K562 (cell line): ENCODE data around the gene MAN1B1. TPM values are rescaled to one million over a fixed set of nuclear protein-coding genes. Genes with fewer than 3 reads are reported as not detected.
A peak's percentile ranks its signal among the peaks of the same experiment; 100 is the strongest.
"Not testable (repeated sequence)": the region's sequence is repeated elsewhere in the genome, so short reads cannot be mapped to it uniquely, and the experiment has no call there.

Experiments
- ATAC-seq: fragments of 200-7000 bp; cut with Tn5 transposase; 3 replicates; pipeline ENCODE4 v1.9.1; 2020; ENCODE audit warnings: moderate library complexity
- BruUV-seq: library from RNA; stranded (reverse); fragments of 400-500 nt; replicated peaks from 2 replicates; lab custom pipeline; 2021; lab: Mats Ljungman, UMichigan
- CTCF ChIA-PET: fragments of 300-600 bp; formaldehyde crosslinking; extraction: SDS; loops from one replicate; lab custom pipeline; 2021; ENCODE audit warnings: low intra/inter-chr PET ratio; lab: Yijun Ruan, JAX
- POLR2A ChIA-PET: fragments of 300-600, 350-650 bp; sonication (Branson Sonifier 250); formaldehyde crosslinking; extraction: SDS; loops from one replicate; lab custom pipeline; 2021; ENCODE audit warnings: antibody characterized with exemption, inconsistent platforms; lab: Yijun Ruan, JAX
- DNase-seq, 4 experiments: peaks; one replicate each; pipeline versions ENCODE4 v3.0.0 to v3.0.0-alpha.2; 2011 to 2018; ENCODE audit warnings: low spot score in 3 of 4, mixed read lengths in 3 of 4; ENCODE audit errors: extremely low read depth in 1 of 4
- FAIRE-seq: peaks from 2 replicates; lab custom pipeline; 2011; peaks lifted over from hg19 to GRCh38; lab: Jason Lieb, UNC
- H2AFZ ChIP-seq: 2 replicates; pipeline ENCODE4 v1.6.0; 2011; ENCODE audit warnings: low read depth, low read length, control low read depth, inconsistent platforms
- H3K27ac ChIP-seq: fragments of 200-600 bp; 3 replicates; pipeline ENCODE4 v1.8.0; 2011; ENCODE audit warnings: low read depth, mild to moderate bottlenecking, control low read depth, inconsistent platforms, low read length, moderate library complexity, mixed read lengths; ENCODE audit errors: extremely low read depth
- H3K27me3 ChIP-seq, 2 experiments: fragments of 300-600 bp in 1 of 2; 2 replicates in 1 of 2; 3 replicates in 1 of 2; pipeline versions ENCODE4 v1.6.0 to v1.8.0; 2011; ENCODE audit warnings: inconsistent platforms in 2 of 2, low read length in 2 of 2, mild to moderate bottlenecking in 1 of 2, mixed read lengths in 1 of 2, moderate library complexity in 1 of 2; ENCODE audit not compliant: control insufficient read depth in 2 of 2, insufficient read depth in 2 of 2
- H3K36me3 ChIP-seq: fragments of 300-600 bp; 3 replicates; pipeline ENCODE4 v1.8.0; 2011; ENCODE audit warnings: mild to moderate bottlenecking, low read length, inconsistent platforms; ENCODE audit not compliant: control insufficient read depth, insufficient read depth
- H3K4me1 ChIP-seq, 2 experiments: fragments of 200-600 bp in 1 of 2; replicated peaks in 1 of 2; 2 replicates in 1 of 2; 3 replicates in 1 of 2; pipeline versions ENCODE4 v1.5.1 to v1.8.0; 2011; ENCODE audit warnings: inconsistent platforms in 2 of 2, low read length in 2 of 2, mild to moderate bottlenecking in 1 of 2, mixed read lengths in 1 of 2, moderate library complexity in 1 of 2; ENCODE audit not compliant: control insufficient read depth in 2 of 2, insufficient read depth in 2 of 2
- H3K4me2 ChIP-seq: 2 replicates; pipeline ENCODE4 v1.6.1; 2011; ENCODE audit warnings: low read length, control low read depth, inconsistent platforms, mixed read lengths; ENCODE audit not compliant: insufficient read depth
- H3K4me3 ChIP-seq: fragments of 200-600 bp; sonication (generic), shearing (Covaris generic); 2 replicates; pipeline ENCODE4 v1.5.1; 2016; ENCODE audit warnings: control low read depth, inconsistent platforms
- H3K79me2 ChIP-seq: fragments of 200-600 bp; 3 replicates; pipeline ENCODE4 v1.8.0; 2011; ENCODE audit warnings: low read length, inconsistent platforms; ENCODE audit not compliant: control insufficient read depth, insufficient read depth
- H3K9ac ChIP-seq, 2 experiments: 2 replicates each; pipeline versions ENCODE4 v1.6.0 to v1.6.1; 2011; ENCODE audit warnings: low read depth in 2 of 2, low read length in 2 of 2, control low read depth in 1 of 2, inconsistent platforms in 1 of 2, mild to moderate bottlenecking in 1 of 2, mixed read lengths in 1 of 2; ENCODE audit not compliant: insufficient read depth in 1 of 2
- H3K9me1 ChIP-seq: one replicate; pipeline ENCODE4 v1.6.0; 2011; ENCODE audit warnings: inconsistent platforms, mild to moderate bottlenecking, low read length, moderate library complexity; ENCODE audit not compliant: control insufficient read depth, insufficient read depth
- H3K9me3 ChIP-seq: replicated peaks from 2 replicates; pipeline ENCODE4 v1.5.1; 2011; ENCODE audit warnings: low read depth, low read length, inconsistent platforms; ENCODE audit not compliant: control insufficient read depth, insufficient read depth
- H4K20me1 ChIP-seq: replicated peaks from 2 replicates; pipeline ENCODE4 v1.6.1; 2011; ENCODE audit warnings: low read length, inconsistent platforms, mixed read lengths; ENCODE audit not compliant: control insufficient read depth, insufficient read depth
- CXXC5 ChIP-seq: fragments of 250-450 bp; sonication (Bioruptor Pico); IDR thresholded peaks from 2 replicates; pipeline ENCODE4 v1.8.0; 2022; ENCODE audit warnings: inconsistent platforms, mild to moderate bottlenecking, moderate library complexity
- NR2C2 ChIP-seq, 2 experiments: fragments of 200-800 bp in 1 of 2; sonication (Bioruptor generic) in 1 of 2; sonication (generic) in 1 of 2; formaldehyde crosslinking in 1 of 2; IDR thresholded peaks; 2 replicates each; pipeline versions ENCODE4 v1.6.1 to v1.8.0; 2016 to 2022; ENCODE audit warnings: mild to moderate bottlenecking in 1 of 2, missing compliant biosample characterization in 1 of 2, missing genetic modification characterization in 1 of 2, missing genetic modification reagents in 1 of 2
- RAD51 ChIP-seq: fragments of 450-650 bp; IDR thresholded peaks from 2 replicates; pipeline ENCODE4 v1.7.1; 2016; ENCODE audit warnings: low read depth, mild to moderate bottlenecking, borderline replicate concordance
- SRF ChIP-seq, 2 experiments: fragments of 250-450, 450-650 bp in 1 of 2; sonication (Bioruptor Pico) in 1 of 2; sonication (generic) in 1 of 2; formaldehyde crosslinking; IDR thresholded peaks; 2 replicates each; pipeline versions ENCODE4 v1.5.0 to v1.5.1; 2020 to 2022; ENCODE audit warnings: mild to moderate bottlenecking in 1 of 2, missing genetic modification reagents in 1 of 2
- WGBS: fragments of 100-300 bp; shearing (Covaris generic); methylation state at CpG from one replicate; pipeline ENCODE4 v1.1.6; 2016; ENCODE audit warnings: low coverage, mixed read lengths; ENCODE audit not compliant: insufficient coverage; ENCODE audit errors: missing lambda C conversion rate; 5-methylcytosine and 5-hydroxymethylcytosine counted together
- in situ Hi-C: fragments of 300-500 bp; cut with MboI; formaldehyde crosslinking; loops from 4 replicates; pipeline ENCODE4 v1.15.0; 2018; ENCODE audit warnings: inconsistent platforms, mixed read lengths
- intact Hi-C: fragments of 100-400 bp; cut with micrococcal nuclease; formaldehyde crosslinking; loops from 2 replicates; pipeline ENCODE4 v1.14.2; 2022
- polyA plus RNA-seq, 8 experiments: library from polyadenylated mRNA; depleted of rRNA in 4 of 8; stranded (reverse) in 5 of 8; unstranded in 3 of 8; fragments of >200 nt; fragmentation: Nextera tagmentation in 2 of 8; fragmentation: Illumina TruSeq in 1 of 8; extraction: Ambion mirVana in 2 of 8; extraction: Trizol in 1 of 8; gene quantifications; 2 replicates each; pipeline versions ENCODE4 v1.2.1 to v1.2.3, GENCODE V29; 2011 to 2014; ENCODE audit warnings: inconsistent platforms in 1 of 8, missing spikeins in 1 of 8
- total RNA-seq, 7 experiments: library from RNA; depleted of rRNA in 6 of 7; stranded (reverse); fragments of >200 nt in 6 of 7; fragmentation: Illumina TruSeq in 2 of 7; extraction: Trizol in 2 of 7; gene quantifications; 2 replicates each; pipeline versions ENCODE4 v1.2.1 to v1.2.3, GENCODE V29; 2011 to 2021; ENCODE audit warnings: low replicate concordance in 1 of 7
- TF ChIP-seq, protein P1 (sequence below): sonication (generic); formaldehyde crosslinking; IDR thresholded peaks from 2 replicates; pipeline ENCODE4 v1.5.0; 2020; ENCODE audit warnings: missing genetic modification reagents
- TF ChIP-seq, protein P2 (sequence below), 2 experiments: fragments of 450-650 bp; formaldehyde crosslinking in 1 of 2; IDR thresholded peaks; 2 replicates each; pipeline versions ENCODE4 v1.4.0 to v1.6.1; 2014 to 2020; ENCODE audit warnings: mild to moderate bottlenecking in 2 of 2, borderline replicate concordance in 1 of 2, low read depth in 1 of 2
- TF ChIP-seq, protein P3 (sequence below): fragments of 450-650 bp; formaldehyde crosslinking; IDR thresholded peaks from 2 replicates; pipeline ENCODE4 v1.4.0; 2020; ENCODE audit warnings: mild to moderate bottlenecking, mixed read lengths

The MAN1B1 gene
- total and polyA plus RNA-seq, 9 of the 15 experiments (the other 6 are each of a cell fraction or from before 2014, with no cell fraction given): 0.55 to 36.6 (median 27.3) TPM

DNA sequence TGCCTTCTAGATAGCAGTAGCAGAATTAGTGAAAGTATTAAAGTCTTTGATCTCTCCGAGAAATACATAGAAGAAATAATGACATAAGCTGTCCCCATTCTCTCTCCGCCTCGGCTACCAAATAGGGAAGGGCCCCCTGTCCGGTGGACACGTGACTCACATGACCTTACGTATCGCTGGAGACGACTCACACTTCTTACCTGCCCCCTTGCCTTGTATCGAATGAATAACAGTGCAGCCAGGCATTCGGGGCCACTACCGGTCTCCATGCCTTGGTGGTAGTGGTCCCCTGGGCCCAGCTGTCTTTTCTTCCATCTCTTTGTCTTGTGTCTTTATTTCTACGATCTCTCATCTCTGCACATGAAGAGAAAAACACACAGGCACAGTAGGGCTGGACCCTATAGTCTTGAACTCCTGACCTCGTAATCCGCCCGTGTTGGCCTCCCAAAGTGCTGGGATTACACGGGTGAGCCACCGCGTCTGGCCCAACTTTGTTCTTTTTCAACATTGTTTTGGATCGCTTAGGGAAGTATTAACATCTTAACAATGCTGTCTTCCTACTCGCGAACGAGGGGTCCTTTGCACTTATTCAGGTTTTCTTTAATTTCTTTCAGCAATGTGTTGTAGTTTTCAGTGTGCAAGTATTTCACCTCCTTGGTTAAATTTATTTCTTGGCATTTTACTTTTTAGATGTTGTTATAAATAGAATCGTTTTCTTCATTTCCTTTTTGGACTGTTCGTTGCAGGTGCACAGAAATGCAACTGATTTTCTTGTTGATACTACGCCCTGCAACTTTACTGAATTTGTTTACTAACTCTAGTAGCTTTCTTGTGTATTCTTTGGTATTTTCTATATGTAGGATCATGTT is 35.4 kb downstream of the MAN1B1 start:
- Histone ChIP-seq H3K4me1 (peaks cover 16 to 25% of the 10 kb centered on the region in 2 experiments), H3K27ac (peak overlapping the region; percentile 27; the same call in 1 of the 3 replicates), H2AFZ (peak overlapping the region; percentile 72; the same call in 1 of the 2 replicates), H3K79me2 (peaks cover 10% of the 10 kb centered on the region), H3K4me2 (peak overlapping the region; percentile 64)
- H4K20me1 ChIP-seq; BruUV-seq; H3K9ac ChIP-seq; H3K36me3 ChIP-seq; intact Hi-C loops; in situ Hi-C loops; H3K9me1 ChIP-seq; DNase-seq; H3K27me3 ChIP-seq; H3K4me3 ChIP-seq; FAIRE-seq; H3K9me3 ChIP-seq; TF ChIP-seq NR2C2 (CRISPR knock-in tag; IDR thresholded peaks at IDR 0.05): not testable (repeated sequence)
- 27% methylated on average over 23 of the region's 25 CpGs for WGBS
- POLR2A ChIA-PET: interaction anchor here (1.5 kb wide), 1 partner anchor 32 kb away, joined by 4 read pairs; no protein-coding TSS in a partner anchor
- ATAC-seq: peak; percentile 69
- CTCF ChIA-PET: interaction anchor here (2.0 kb wide), 1 partner anchor 115 kb away, joined by 4 read pairs; no protein-coding TSS in a partner anchor
- peak; percentile 78 for TF ChIP-seq RAD51
- peak in 1 of 2 experiments; percentile 47; a peak in 1 of 4 replicates for TF ChIP-seq SRF (CRISPR knock-in tag; IDR thresholded peaks at IDR 0.05)
- TF ChIP-seq, protein P1, sequence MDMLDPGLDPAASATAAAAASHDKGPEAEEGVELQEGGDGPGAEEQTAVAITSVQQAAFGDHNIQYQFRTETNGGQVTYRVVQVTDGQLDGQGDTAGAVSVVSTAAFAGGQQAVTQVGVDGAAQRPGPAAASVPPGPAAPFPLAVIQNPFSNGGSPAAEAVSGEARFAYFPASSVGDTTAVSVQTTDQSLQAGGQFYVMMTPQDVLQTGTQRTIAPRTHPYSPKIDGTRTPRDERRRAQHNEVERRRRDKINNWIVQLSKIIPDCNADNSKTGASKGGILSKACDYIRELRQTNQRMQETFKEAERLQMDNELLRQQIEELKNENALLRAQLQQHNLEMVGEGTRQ (CRISPR knock-in tag): peak; percentile 78
- peak; percentile 12; the same call in 1 of the 2 replicates for TF ChIP-seq NR2C2 (tag; IDR thresholded peaks at IDR 0.05)
- TF ChIP-seq, protein P2, sequence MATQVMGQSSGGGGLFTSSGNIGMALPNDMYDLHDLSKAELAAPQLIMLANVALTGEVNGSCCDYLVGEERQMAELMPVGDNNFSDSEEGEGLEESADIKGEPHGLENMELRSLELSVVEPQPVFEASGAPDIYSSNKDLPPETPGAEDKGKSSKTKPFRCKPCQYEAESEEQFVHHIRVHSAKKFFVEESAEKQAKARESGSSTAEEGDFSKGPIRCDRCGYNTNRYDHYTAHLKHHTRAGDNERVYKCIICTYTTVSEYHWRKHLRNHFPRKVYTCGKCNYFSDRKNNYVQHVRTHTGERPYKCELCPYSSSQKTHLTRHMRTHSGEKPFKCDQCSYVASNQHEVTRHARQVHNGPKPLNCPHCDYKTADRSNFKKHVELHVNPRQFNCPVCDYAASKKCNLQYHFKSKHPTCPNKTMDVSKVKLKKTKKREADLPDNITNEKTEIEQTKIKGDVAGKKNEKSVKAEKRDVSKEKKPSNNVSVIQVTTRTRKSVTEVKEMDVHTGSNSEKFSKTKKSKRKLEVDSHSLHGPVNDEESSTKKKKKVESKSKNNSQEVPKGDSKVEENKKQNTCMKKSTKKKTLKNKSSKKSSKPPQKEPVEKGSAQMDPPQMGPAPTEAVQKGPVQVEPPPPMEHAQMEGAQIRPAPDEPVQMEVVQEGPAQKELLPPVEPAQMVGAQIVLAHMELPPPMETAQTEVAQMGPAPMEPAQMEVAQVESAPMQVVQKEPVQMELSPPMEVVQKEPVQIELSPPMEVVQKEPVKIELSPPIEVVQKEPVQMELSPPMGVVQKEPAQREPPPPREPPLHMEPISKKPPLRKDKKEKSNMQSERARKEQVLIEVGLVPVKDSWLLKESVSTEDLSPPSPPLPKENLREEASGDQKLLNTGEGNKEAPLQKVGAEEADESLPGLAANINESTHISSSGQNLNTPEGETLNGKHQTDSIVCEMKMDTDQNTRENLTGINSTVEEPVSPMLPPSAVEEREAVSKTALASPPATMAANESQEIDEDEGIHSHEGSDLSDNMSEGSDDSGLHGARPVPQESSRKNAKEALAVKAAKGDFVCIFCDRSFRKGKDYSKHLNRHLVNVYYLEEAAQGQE (IDR thresholded peaks at IDR 0.05; ENCODE audit: borderline replicate concordance): peak; percentile 1; the same call in 1 of the 2 replicates
- TF ChIP-seq, protein P2 (CRISPR knock-in tag; IDR thresholded peaks at IDR 0.05; ENCODE audit: low read depth): not testable (repeated sequence)
- TF ChIP-seq, protein P3, sequence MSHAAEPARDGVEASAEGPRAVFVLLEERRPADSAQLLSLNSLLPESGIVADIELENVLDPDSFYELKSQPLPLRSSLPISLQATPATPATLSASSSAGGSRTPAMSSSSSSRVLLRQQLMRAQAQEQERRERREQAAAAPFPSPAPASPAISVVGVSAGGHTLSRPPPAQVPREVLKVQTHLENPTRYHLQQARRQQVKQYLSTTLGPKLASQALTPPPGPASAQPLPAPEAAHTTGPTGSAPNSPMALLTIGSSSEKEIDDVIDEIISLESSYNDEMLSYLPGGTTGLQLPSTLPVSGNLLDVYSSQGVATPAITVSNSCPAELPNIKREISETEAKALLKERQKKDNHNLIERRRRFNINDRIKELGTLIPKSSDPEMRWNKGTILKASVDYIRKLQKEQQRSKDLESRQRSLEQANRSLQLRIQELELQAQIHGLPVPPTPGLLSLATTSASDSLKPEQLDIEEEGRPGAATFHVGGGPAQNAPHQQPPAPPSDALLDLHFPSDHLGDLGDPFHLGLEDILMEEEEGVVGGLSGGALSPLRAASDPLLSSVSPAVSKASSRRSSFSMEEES (CRISPR knock-in tag): peak; percentile 54
- peak; percentile 51; the same call in 1 of the 2 replicates for TF ChIP-seq CXXC5
